GM19455 (cell line): ENCODE results near the gene CSK.
"Not testable (repeated sequence)": the region's sequence is repeated elsewhere in the genome, so short reads cannot be mapped to it uniquely, and the experiment has no call there.

Experiments used
- ATAC-seq: cut with Tn5 transposase; IDR thresholded peaks from one replicate; pipeline ENCODE4 v1.9.1; 2021; ENCODE audit not compliant: unreplicated experiment

CSK gene

DNA sequence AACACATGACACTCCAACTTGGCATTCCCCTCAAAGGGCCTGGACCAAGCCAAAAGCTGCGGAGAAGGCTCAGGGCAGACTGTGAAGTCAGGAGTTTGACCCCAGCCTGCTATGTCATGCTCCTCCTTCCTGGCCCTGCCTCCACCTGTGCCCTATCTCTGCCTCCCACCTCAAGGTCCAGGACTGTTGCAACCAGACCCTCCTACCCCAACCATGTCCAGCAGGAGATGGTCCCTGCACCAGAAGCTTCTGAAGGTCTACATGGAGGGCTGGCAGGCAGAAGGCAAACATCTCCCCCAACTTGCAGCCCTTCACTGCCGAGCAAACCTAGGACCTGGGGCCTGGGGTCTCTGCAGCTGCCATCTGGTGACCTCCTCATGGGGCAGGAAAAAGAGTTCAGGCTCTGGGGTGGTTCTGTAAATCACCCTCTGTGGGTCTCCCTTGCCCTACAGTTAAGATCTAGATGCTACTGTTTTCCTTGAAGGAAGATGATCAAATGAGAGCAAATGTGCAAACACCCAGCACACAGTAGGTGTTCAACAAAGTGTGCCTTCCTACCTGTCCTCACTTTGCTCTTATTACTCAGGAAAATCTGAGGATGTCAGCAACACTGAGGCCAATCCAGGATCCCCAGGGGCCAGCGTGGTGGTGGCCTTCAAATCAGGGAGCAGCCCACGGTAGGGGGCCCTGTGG lies 11.5 kb upstream of the CSK start:
- no peak for ATAC-seq

DNA sequence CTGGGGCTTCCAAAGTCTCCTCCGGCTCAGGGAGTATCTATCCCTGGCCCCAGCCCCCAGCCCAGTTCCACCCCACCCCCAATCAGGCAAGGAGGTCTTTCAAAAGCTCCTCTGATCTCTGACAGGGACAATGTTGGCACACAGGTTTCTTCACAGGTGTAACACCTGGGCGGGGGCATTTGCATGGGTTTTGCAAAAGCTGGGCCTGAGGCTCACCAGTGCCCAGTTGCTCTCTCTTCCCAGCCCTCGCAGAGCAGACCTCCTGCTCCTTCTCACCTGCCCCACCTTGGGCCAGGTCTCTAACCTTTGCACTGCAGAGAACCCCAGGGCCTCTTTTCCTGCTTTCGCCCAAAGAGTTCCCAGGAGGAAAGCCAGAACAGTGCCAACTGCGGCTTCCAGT lies 8.6 kb upstream of the CSK start:
- no peak for ATAC-seq

GRCh38 chr15:74773731-74774252 lies 8.1 kb upstream of the CSK start:
- ATAC-seq = no peak

DNA sequence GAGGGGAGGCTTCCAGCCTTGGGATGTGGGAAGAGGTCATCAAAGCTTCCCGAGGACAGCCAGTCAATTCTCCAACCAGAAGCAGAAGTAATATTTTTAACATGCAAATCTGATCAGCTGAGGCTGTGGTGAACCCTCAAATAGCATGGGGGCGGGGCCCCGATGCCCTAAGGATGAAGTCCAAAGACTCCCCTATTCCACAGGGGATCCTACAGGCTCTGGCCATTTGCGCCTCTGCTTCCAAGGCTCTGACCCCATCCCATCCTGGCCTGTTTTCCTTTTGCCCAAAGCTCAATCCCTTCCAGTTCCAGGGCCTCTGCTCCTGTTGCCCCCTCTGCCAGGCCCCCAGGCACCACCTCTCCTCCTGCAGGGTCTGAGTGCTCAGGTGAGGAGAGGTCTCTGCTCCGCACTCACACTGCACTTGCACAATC lies 6.7 kb upstream of the CSK start:
- ATAC-seq = no peak

- ATAC-seq = no peak
These were observed 6.0 kb upstream of the CSK start for GRCh38 chr15:74775894-74776293.

- no peak for ATAC-seq
These were observed 4.8 kb upstream of the CSK start for GRCh38 chr15:74776821-74777768.

DNA sequence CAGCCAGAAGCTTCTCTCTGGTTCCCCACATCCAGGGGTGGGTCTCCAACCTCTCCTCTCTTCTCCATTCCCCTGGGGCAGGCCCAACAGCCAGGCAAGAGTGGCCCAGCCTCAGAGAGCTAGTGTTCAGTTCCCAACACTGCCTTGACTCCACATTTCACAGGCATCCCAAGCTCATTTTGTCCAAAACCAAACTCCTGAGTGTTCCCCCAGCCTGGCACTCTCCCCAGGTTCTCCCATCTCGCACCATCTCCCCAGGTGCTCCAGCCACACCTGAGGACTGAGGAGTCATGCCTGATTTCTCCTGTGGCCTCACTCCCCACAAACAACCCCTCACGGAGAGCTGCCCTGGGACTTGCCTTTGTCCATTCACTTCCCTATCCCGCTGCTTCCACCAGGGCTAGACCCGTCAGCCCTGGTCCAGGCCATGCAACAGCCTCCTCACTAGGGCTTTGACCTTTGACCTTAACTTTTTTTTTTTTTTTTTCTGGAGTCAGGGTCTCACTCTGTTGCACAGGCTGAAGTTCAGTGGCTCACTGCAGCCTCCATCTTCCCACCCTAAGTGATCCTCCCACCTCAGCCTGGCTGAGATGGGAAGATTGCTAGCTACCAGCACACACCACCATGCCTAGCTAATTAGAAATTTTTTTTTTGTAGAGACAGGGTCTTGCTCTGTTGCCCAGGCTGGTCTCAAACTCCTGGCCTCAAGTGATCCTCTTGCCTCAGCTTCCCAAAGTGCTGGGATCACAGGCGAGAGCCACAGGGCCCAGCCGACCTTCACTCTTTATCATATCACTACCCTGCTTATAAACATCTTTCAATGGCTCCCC lies 3.9 kb upstream of the CSK start:
- no peak for ATAC-seq

DNA sequence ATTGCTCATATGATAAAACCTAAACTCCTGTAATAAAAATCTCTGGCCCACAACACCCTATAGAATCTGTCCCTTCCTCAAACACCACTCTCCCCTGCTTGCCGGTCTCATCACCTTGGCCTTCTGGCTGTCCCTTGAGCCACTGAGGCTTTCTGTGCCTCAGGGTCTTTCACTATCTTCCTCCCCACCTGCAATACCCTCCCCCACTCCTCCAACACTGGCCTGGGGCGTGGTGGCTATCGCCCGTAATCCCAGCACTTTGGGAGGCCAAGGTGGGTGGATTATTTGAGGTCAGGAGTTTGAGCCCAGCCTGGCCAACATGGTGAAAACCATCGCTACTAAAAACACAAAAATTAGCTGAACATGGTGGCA lies 3.3 kb upstream of the CSK start:
- no peak for ATAC-seq

GRCh38 chr15:74779162-74779648 lies 2.7 kb upstream of the CSK start:
- ATAC-seq = no peak

DNA sequence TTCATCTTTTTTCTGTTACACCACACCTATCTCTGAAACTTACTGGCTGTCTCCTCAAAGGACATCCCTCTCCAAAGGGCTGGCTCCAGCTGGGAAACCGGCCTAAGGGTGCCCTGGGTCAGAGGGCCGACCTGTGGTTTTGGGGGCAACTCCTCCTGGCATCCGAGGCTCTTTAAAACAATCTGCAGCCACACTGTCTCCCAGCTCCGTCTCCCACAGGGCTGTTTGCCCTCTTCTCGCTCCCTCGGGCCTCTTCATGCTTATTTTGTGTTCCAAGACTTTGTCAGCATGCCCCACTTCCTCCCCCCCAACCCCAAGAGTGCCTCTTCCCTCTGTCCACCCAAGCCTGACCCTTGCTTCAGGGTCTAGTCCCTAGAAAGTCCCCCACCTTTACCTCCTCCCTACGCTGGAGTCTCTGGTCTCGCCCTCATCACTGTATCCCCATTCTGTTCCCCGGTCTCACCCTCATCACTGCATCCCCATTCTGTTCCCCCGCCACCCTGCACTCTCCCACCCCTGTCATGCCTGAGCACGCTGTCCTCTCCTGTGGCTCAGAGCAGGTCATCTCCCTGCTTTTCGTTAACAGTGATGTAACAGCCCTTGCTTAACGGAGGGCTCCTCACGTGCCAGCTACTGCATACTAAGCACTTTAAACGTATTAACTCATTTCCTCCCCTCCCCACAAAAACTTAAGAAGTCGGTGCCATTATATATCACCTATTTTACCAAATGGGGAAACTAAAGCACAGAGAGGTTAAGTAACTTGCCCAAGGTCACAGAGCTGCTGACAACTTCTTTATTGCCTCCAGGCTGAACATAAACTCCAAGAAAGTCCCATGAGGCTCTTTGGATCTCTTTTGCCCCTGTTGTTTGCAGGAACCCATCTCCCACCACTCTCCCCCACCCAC lies 1.1 kb upstream of the CSK start:
- no peak for ATAC-seq

- ATAC-seq = no peak
These were observed 585 bp downstream of the CSK start for GRCh38 chr15:74782259-74783071.

GRCh38 chr15:74783072-74783807 lies 1.4 kb downstream of the CSK start:
- ATAC-seq = no peak

DNA sequence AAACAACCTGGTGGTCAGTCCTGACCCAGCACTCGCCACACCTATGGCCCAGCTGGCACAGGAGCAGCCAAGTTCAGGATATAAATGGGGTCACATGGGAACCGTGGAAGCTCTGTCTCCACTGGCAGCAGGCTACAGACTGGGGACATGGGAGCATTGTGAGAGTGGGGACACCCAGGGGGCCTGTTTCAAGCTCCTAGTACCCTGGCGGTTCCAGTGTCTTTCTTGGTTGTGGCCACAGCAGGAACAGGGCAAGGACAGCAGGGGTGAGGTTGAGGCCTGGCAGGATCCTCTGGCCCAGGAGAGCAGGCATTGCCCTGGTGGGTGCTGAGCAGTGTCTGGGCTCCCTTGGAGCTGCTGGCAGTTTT lies 1.9 kb downstream of the CSK start:
- no peak for ATAC-seq

DNA sequence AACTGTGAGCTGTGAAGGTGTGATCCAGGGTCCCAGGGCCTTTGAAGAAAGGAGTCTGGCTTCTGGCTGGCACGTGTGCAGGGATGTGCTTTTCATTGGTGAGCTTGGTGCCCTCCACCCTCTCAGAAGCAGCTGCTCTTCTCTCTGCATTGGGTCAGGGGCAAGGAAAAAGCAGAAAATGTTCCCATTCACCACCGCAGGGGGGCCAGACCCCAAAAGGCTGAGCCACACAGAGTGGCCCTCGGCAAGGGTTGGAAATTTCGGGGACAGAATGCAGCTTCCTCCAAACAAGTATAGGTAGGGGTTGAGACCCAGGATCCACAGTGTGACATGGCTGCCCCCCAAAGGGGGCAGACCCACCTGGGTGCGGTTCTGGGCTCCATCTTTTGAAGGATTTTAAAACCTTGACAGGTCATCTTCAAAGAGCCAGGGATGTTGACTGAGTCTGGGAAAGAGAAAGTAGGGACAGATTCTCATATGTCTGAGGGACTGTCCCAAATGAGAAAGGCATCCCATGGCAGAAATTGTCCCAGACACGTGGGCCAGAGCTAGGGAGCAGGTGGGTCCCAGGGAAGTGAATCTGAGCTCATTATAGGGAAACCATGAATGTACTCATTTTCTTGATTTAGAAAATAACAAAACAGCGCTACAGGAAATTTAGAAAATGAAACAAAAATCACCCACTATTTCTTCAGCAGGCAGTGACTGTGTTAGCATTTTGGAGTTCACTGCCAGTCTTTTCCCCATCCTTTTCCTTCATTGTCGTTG lies 2.7 kb downstream of the CSK start:
- ATAC-seq = no peak

DNA sequence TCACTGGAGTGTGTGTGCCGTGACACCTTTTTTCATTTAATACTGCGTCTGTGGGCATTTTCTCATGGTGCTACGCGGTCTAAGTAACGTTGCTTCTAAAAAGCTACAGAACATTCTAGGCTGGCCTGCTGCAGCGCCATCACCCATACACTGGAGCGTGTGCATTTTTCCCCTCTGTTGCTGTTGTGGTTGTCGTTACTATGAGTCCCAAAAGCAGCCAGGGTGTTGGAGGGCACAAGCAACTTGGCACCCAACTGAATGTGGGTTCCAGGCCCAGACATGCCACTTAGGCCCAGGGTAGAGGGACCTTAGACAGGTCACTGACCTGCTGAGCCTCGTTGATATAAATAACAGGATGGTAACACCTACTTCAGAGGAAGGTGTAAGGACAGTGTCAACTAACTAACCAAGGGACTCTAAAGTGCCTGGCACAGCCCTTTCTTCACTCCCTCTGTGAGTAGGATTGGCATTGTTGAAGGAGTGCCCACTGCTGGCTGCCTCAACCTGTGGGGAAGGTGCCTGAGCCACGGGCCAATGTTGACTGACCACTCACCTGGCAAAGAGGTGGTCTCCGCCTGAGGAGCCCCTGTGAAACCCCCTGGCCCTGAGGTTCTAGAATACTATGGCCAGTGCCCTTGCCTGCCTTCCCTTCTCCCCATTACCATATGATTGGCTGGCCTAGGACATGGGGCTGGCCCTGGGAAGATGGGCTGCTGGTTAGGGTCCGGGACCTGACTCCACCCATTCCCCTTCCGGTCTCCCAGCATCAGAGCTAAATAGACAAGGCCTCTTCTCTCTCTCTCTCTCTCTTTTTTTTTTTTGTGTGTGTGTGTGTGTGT lies 3.5 kb downstream of the CSK start:
- ATAC-seq = no peak

- ATAC-seq = not testable (repeated sequence)
These were observed 4.2 kb downstream of the CSK start for GRCh38 chr15:74786081-74786480.
